T-helper 2 cell treated with Interferon-gamma antibody and Interleukin-4, amounts not matched to agents 100 ng/mL and 5 ng/mL, for 36 hours (primary cell): Measurements from ENCODE around the gene TMEM39B. TPM values are rescaled to one million over a fixed set of nuclear protein-coding genes. Genes with fewer than 3 reads are reported as not detected.
"Not testable (repeated sequence)": the region's sequence is repeated elsewhere in the genome, so short reads cannot be mapped to it uniquely, and the experiment has no call there.

Experiments used
- intact Hi-C: fragments of 100-400 bp; cut with micrococcal nuclease; formaldehyde crosslinking; loops from one replicate; pipeline ENCODE4 v1.15.1; 2023
- total RNA-seq: library from RNA; stranded (reverse); gene quantifications from 2 replicates; pipeline ENCODE4 v1.2.3, GENCODE V29; 2022

Gene TMEM39B
- total RNA-seq, 1 donor from 2014 or later, result 34.8 TPM

DNA sequence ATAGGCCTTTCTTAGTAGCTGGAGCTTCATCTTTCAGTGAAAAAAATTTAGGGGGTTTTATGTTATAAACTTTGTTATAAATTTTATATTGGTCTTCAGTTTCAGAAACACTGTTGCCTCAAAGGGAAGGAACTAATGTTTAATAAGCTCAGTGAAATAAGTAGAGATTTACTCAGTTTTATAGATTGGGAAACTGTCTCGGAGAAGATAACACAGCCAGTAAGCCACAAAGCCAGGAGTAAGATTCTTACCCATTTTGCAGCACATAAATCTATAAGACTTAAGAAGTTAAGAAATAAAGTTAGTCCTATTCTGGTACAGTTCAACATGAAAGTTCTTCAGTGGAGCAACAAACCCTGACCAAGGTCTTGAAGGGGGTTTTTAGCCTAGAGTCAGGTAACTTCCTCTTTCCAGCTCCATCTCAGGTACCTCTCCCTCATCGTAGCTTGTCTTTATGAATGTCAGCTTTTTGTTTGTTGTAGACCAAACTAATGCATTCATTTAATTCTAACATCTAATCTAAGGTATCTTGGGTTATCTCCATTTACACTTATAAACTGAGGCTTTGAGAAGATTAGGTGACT, 38.4 kb downstream of the TMEM39B start:
- intact Hi-C loops, result no loop called here

- intact Hi-C loops, result no loop called here
These were observed 39.0 kb downstream of the TMEM39B start for GRCh38 chr1:32111789-32112188.

- intact Hi-C loops, result no loop called here
These were observed 40.2 kb downstream of the TMEM39B start for GRCh38 chr1:32112806-32113375.

GRCh38 chr1:32113436-32113835, 40.7 kb downstream of the TMEM39B start:
- intact Hi-C loops, result not testable (repeated sequence)

- intact Hi-C loops, result no loop called here
These were observed 41.7 kb downstream of the TMEM39B start for GRCh38 chr1:32114420-32114819.

- intact Hi-C loops, result no loop called here
These were observed 42.8 kb downstream of the TMEM39B start for GRCh38 chr1:32115496-32115895.

DNA sequence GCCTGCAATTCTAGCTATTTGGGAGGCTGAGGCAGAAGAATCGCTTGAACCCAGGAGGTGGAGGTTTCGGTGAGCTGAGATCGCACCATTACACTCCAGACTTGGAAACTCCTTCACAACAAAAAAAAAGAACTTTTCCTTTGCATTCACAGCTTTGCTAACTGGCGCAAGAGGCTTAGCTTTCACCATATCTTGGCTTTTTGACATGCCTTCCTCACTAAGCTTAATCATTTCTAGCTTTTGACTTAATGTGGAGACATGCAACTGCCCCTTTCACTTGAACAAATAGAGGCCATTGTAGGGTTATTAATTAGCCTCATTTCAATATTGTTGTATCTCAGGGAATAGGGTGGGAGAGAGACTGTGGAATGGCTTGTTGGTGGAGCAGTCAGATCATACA, 43.8 kb downstream of the TMEM39B start:
- intact Hi-C loops, result no loop called here

DNA sequence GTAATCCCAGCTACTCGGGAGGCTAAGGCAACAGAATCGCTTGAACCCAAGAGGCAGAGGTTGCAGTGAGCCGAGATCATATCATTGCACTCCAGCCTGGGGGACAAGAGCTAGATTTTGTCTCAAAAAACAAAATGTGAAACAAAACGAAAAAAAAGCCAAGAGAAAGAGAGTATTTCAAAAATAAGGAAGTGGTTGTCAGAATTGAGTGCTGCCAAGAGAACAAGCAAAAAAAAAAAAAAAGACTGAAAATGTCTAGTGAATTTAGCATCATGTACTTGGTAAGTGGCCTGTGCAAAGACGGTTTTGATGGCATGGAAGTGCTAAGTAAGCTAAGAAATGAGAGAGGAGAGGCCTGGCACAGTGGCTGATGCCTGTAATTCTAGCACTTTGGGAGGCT, 49.4 kb downstream of the TMEM39B start:
- intact Hi-C loops, result no loop called here

DNA sequence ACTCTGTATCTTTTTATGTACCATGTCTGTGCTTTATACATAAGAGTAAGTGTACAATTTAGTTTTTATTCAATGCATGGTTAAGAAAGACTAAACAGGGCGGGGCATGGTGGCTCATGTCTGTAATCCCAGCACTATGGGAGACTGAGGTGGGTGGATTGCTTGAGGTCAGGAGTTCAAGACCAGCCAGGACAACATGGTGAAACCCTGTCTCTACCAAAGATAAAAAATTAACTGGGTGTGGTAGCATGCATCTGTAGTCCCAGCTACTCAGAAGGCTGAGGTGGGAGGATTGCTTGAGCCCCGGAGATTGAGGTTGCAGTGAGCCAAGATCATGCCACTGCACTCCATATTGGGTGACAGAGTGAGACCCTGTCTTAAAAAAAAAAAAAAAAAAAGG, 50.6 kb downstream of the TMEM39B start:
- intact Hi-C loops, result not testable (repeated sequence)

DNA sequence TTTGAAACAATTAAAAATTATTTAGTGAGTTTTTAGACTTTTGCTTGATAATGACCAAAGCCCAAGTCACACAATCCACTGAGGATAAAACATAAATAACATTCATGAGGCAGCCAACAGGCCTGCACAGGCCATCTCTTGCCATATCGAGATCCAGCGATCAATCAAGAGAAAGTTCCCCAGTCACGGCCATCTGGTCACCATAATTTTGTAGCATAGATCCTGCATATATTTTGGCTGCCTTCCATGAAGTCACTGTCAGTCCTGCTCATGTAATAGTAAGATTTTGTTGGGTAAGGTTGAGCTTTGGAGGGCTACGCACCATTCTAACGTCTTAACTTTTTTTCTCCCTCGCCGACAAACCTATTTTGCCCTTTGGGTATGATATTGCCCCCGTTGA, 52.6 kb downstream of the TMEM39B start:
- intact Hi-C loops, result no loop called here

GRCh38 chr1:32126770-32127169, 54.0 kb downstream of the TMEM39B start:
- intact Hi-C loops, result no loop called here

DNA sequence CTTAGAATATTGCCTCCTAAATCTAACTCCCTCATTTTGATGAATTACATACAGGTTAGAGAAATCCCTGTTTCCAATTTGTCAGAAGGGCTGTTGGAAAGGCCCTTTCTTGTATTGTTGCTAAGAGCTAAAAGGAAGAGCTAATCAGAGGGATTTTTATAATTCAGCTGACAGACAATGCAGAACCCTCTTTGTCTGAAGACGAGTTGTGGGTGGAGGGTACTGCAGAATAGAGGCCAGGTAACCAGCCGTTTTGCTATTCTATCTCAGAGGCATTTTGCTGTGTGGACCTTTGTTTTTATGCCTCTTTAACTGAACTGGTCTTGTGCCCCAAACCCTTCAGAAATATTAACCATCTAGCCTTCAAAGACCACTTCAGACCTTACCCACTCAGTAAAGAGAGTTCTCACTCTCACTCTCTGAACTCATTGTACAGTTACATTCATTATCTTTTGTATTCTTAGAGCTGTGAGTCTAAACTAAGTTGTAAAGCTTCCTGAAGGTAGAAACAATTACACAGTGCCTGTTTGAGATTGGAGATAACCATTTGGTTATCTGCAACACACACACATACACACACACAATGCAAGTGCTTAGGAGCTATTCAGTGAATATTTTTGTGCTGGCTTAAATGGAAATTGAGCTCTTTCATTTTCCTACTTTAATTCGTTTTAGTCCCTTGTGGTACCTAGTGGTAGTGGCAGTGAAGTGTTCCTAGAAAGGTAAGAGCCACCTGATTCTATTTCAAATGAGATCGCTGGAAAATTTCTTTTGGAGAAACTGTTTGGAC, 54.9 kb downstream of the TMEM39B start:
- intact Hi-C loops, result no loop called here

DNA sequence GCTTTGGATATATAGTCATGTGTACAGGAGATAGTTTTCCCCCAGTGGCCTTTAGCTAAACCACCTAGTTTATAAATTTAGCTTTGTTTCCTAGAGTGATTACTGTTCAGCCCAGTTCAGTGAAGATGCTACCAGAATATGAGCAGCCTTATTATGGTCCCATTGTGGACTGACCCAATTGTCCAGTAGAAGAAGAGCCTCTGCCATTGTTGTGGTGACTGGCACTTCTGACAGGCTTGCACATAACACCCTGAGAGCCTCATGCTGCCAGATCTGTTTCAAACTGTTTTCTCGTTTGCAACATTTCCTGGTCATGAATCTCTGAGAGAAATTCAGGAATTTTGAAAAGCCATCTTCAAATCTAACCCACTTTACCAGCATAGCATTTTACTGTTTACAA, 55.7 kb downstream of the TMEM39B start:
- intact Hi-C loops, result no loop called here

GRCh38 chr1:32128964-32129363, 56.2 kb downstream of the TMEM39B start:
- intact Hi-C loops, result no loop called here

- intact Hi-C loops, result not testable (repeated sequence)
These were observed 61.2 kb downstream of the TMEM39B start for GRCh38 chr1:32133950-32134280.

DNA sequence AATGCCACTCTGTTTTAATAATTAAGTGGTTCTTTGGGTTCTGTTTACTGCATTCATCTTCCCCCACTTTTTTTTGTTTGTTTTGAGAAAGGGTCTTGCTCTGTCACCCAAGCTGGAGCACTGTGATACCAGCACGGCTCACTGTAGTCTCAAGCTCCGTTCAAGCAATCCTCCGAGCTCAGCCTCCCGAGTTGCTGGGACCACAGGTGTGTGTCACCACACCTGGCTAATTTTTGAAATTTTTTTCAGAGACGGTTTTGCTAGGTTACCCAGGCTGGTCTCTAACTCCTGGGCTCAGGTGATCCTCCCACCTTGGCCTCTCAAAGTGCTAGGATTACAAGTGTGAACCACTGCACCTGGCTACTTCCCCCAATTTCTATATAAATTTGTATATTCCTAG, 64.4 kb downstream of the TMEM39B start:
- intact Hi-C loops, result no loop called here

DNA sequence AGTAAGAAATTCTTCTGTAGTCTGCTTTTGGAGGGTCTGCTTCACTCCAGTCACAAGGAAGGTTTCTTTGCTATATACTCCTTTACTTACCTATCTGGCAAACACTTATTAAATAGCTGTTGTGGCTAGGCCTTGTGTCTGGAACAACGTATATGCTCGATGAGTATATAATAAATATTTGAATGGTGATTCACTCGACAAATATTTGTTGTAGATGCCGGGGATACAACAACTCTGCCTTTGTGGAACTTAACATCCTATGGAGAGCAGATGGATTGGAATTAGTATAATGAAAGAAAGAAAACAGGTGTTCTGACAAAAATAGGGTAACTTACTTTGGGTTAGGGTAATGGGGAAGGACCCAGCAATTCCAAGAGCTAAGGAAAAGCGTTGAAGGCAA, 66.2 kb downstream of the TMEM39B start:
- intact Hi-C loops, result no loop called here

- intact Hi-C loops, result no loop called here
These were observed 69.9 kb downstream of the TMEM39B start for GRCh38 chr1:32142446-32143301.

DNA sequence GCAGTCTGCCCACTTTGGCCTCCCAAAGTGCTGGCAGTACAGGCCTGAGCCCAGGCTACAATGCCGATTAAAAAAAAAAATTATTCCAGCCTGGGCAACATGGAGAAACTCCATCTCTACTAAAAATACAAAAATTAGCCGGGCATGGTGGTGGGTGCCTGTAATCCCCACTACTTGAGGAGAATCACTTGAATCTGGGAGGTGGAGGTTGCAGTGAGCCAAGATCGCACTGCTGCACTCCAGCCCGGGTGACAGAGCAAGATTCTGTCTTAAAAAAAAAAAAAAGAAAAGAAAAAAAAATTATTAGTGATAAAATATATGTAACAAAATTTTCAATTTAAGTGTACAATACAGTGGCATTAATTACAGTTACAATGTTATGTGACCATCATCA, 70.6 kb downstream of the TMEM39B start:
- intact Hi-C loops, result not testable (repeated sequence)

- intact Hi-C loops, result no loop called here
These were observed 71.3 kb downstream of the TMEM39B start for GRCh38 chr1:32144033-32144432.

DNA sequence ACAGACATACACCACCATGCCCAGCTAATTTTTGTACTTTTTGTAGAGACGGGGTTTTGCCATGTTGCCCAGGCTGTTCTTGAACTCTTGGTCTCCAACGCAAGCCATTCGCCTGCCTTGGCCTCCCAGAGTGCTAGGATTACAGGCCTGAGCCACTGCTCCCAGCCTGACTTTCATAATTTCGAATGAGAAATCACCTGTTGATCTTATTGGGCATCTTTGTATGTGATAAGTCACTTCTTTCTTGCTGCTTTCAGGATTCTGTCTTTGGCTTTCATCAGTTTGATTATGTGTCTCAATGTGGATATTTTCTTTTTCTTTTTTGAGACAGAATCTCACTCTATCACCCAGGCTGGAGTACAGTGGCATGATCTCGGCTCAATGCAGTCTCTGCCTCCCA, 75.1 kb downstream of the TMEM39B start:
- intact Hi-C loops, result not testable (repeated sequence)

- intact Hi-C loops, result no loop called here
These were observed 78.1 kb downstream of the TMEM39B start for GRCh38 chr1:32150847-32151246.
